Stimulated activated naive B cell treated with anti-CD40 and anti-IgM and Interleukin-4, amounts not matched to agents 10 μg/mL and 1 μg/mL and 100 μg/mL, for 72 hours (primary cell): ENCODE data around the gene PKD1L1.
A peak's percentile ranks its signal among the peaks of the same experiment; 100 is the strongest.

Source experiments
- ATAC-seq, 2 donors: fragments of 150-1000 bp; cut with Tn5 transposase; replicated peaks; 2 replicates each; pipeline ENCODE4 v1.10.0; 2021; ENCODE audit warnings: moderate library complexity in 1 of 2
- DNase-seq: peaks from one replicate; pipeline ENCODE4 v3.0.0; 2021
- H3K27ac Mint-ChIP-seq: one replicate; pipeline ENCODE4 v1.8.0; 2022; ENCODE audit warnings: mild to moderate bottlenecking, mixed read lengths
- H3K27me3 Mint-ChIP-seq, 2 donors: one replicate each; pipeline ENCODE4 v1.8.0; 2022; ENCODE audit warnings: mixed read lengths in 2 of 2
- H3K36me3 Mint-ChIP-seq, 2 donors: one replicate each; pipeline ENCODE4 v1.8.0; 2022; ENCODE audit warnings: mixed read lengths in 2 of 2, mild to moderate bottlenecking in 1 of 2
- H3K4me1 Mint-ChIP-seq, 2 donors: one replicate each; pipeline ENCODE4 v1.8.0; 2022; ENCODE audit warnings: mixed read lengths in 2 of 2, mild to moderate bottlenecking in 1 of 2
- H3K4me3 Mint-ChIP-seq, 2 donors: one replicate each; pipeline ENCODE4 v1.8.0; 2022; ENCODE audit warnings: mild to moderate bottlenecking in 2 of 2, mixed read lengths in 2 of 2, moderate library complexity in 1 of 2
- H3K9me3 Mint-ChIP-seq, 2 donors: one replicate each; pipeline ENCODE4 v1.8.0; 2022; ENCODE audit warnings: mixed read lengths in 2 of 2, mild to moderate bottlenecking in 1 of 2

The PKD1L1 gene

GRCh38 chr7:47832105-47832715 lies 116.1 kb downstream of the PKD1L1 start:
- Mint-ChIP-seq H3K36me3 (no peaks in the 10 kb centered on the region), H3K27me3 (peaks cover 6 to 12% of the 10 kb centered on the region in 2 donors), H3K4me1 (peaks cover 18 to 20% of the 10 kb centered on the region in 2 donors), H3K27ac (no peak overlapping the region), H3K4me3 (no peak overlapping the region), H3K9me3 (no peaks in the 10 kb centered on the region)
- no peak for DNase-seq
- ATAC-seq: no peak

GRCh38 chr7:47830015-47830414 lies 118.3 kb downstream of the PKD1L1 start:
- Mint-ChIP-seq H3K9me3 (no peaks in the 10 kb centered on the region), H3K36me3 (no peaks in the 10 kb centered on the region), H3K4me3 (no peak overlapping the region), H3K27ac (no peak overlapping the region), H3K27me3 (peaks cover 6 to 12% of the 10 kb centered on the region in 2 donors), H3K4me1 (peaks cover 18 to 20% of the 10 kb centered on the region in 2 donors)
- ATAC-seq (no peak), DNase-seq (no peak)

- Mint-ChIP-seq H3K9me3 (no peaks in the 10 kb centered on the region), H3K4me1 (peaks cover 7% of the 10 kb centered on the region in 2 donors), H3K36me3 (no peaks in the 10 kb centered on the region), H3K4me3 (no peak overlapping the region), H3K27ac (no peak overlapping the region), H3K27me3 (peaks cover 0 to 6% of the 10 kb centered on the region in 2 donors)
- ATAC-seq (no peak), DNase-seq (no peak)
Observed at GRCh38 chr7:47827871-47828270, 120.4 kb downstream of the PKD1L1 start.

- DNase-seq (no peak), ATAC-seq (no peak)
- Mint-ChIP-seq H3K9me3 (no peaks in the 10 kb centered on the region), H3K36me3 (no peaks in the 10 kb centered on the region), H3K4me3 (no peak overlapping the region), H3K27me3 (peaks cover 0 to 6% of the 10 kb centered on the region in 2 donors), H3K4me1 (peaks cover 1 to 4% of the 10 kb centered on the region in 2 donors), H3K27ac (no peak overlapping the region)
Observed at GRCh38 chr7:47827351-47827756, 120.9 kb downstream of the PKD1L1 start.

GRCh38 chr7:47826754-47827153 lies 121.5 kb downstream of the PKD1L1 start:
- Mint-ChIP-seq H3K9me3 (no peaks in the 10 kb centered on the region), H3K27me3 (peaks cover 0 to 6% of the 10 kb centered on the region in 2 donors), H3K27ac (no peak overlapping the region), H3K4me3 (no peak overlapping the region), H3K36me3 (no peaks in the 10 kb centered on the region), H3K4me1 (peaks cover 0 to 2% of the 10 kb centered on the region in 2 donors)
- DNase-seq (no peak), ATAC-seq (no peak)

- no peak overlapping the region for H3K27ac Mint-ChIP-seq
- no peaks in the 10 kb centered on the region for H3K27me3 Mint-ChIP-seq
- peak; percentile 12 to 31 for ATAC-seq
- peaks cover 0 to 4% of the 10 kb centered on the region in 2 donors for H3K4me1 Mint-ChIP-seq
- DNase-seq: no peak
- H3K9me3 Mint-ChIP-seq: no peaks in the 10 kb centered on the region
- H3K36me3 Mint-ChIP-seq: no peaks in the 10 kb centered on the region
- H3K4me3 Mint-ChIP-seq: no peak overlapping the region
Observed at GRCh38 chr7:47819607-47819920, 128.7 kb downstream of the PKD1L1 start.

- Mint-ChIP-seq H3K4me1 (peaks cover 0 to 4% of the 10 kb centered on the region in 2 donors), H3K4me3 (no peak overlapping the region), H3K36me3 (no peaks in the 10 kb centered on the region), H3K9me3 (no peaks in the 10 kb centered on the region), H3K27me3 (no peaks in the 10 kb centered on the region), H3K27ac (no peak overlapping the region)
- ATAC-seq (peak; percentile 68 to 74), DNase-seq (peak; percentile 54)
Observed at GRCh38 chr7:47818796-47819606, 129.3 kb downstream of the PKD1L1 start.

GRCh38 chr7:47817917-47818316 lies 130.3 kb downstream of the PKD1L1 start:
- no peaks in the 10 kb centered on the region for H3K27me3 Mint-ChIP-seq
- no peak overlapping the region for H3K4me3 Mint-ChIP-seq
- peak overlapping the region; percentile 80 for H3K27ac Mint-ChIP-seq
- DNase-seq (no peak), ATAC-seq (no peak)
- H3K9me3 Mint-ChIP-seq: no peaks in the 10 kb centered on the region
- H3K36me3 Mint-ChIP-seq: no peaks in the 10 kb centered on the region
- peaks cover 0 to 9% of the 10 kb centered on the region in 2 donors for H3K4me1 Mint-ChIP-seq

- no peaks in the 10 kb centered on the region for H3K27me3 Mint-ChIP-seq
- no peak for DNase-seq
- H3K9me3 Mint-ChIP-seq: no peaks in the 10 kb centered on the region
- H3K4me1 Mint-ChIP-seq: peaks cover under 1 to 10% of the 10 kb centered on the region in 2 donors
- peaks cover 0 to under 1% of the 10 kb centered on the region in 2 donors for H3K36me3 Mint-ChIP-seq
- H3K27ac Mint-ChIP-seq: no peak overlapping the region
- no peak overlapping the region for H3K4me3 Mint-ChIP-seq
- no peak for ATAC-seq
Observed at GRCh38 chr7:47816647-47817046, 131.6 kb downstream of the PKD1L1 start.

GRCh38 chr7:47815867-47816266 lies 132.4 kb downstream of the PKD1L1 start:
- no peak for DNase-seq
- Mint-ChIP-seq H3K27me3 (no peaks in the 10 kb centered on the region), H3K4me1 (peaks cover 7 to 13% of the 10 kb centered on the region in 2 donors), H3K27ac (no peak overlapping the region), H3K9me3 (no peaks in the 10 kb centered on the region), H3K4me3 (no peak overlapping the region), H3K36me3 (peaks cover 0 to 2% of the 10 kb centered on the region in 2 donors)
- no peak for ATAC-seq

- DNase-seq: no peak
- Mint-ChIP-seq H3K36me3 (peaks cover 0 to 2% of the 10 kb centered on the region in 2 donors), H3K4me1 (peaks cover 14% of the 10 kb centered on the region in 2 donors), H3K27me3 (no peaks in the 10 kb centered on the region), H3K9me3 (no peaks in the 10 kb centered on the region), H3K4me3 (no peak overlapping the region), H3K27ac (no peak overlapping the region)
- no peak for ATAC-seq
Observed at GRCh38 chr7:47814905-47815613, 133.2 kb downstream of the PKD1L1 start.

GRCh38 chr7:47813620-47814260 lies 134.5 kb downstream of the PKD1L1 start:
- Mint-ChIP-seq H3K36me3 (peaks cover 0 to 2% of the 10 kb centered on the region in 2 donors), H3K4me1 (peaks cover 14% of the 10 kb centered on the region in 2 donors), H3K27me3 (no peaks in the 10 kb centered on the region), H3K27ac (no peak overlapping the region), H3K9me3 (no peaks in the 10 kb centered on the region), H3K4me3 (no peak overlapping the region)
- no peak for ATAC-seq
- no peak for DNase-seq

- H3K9me3 Mint-ChIP-seq: no peaks in the 10 kb centered on the region
- no peak overlapping the region for H3K27ac Mint-ChIP-seq
- no peaks in the 10 kb centered on the region for H3K27me3 Mint-ChIP-seq
- peaks cover 0 to 2% of the 10 kb centered on the region in 2 donors for H3K36me3 Mint-ChIP-seq
- H3K4me1 Mint-ChIP-seq: peaks cover 19 to 21% of the 10 kb centered on the region in 2 donors
- H3K4me3 Mint-ChIP-seq: no peak overlapping the region
- DNase-seq: no peak
- ATAC-seq: no peak
Observed at GRCh38 chr7:47812429-47813136, 135.7 kb downstream of the PKD1L1 start.
